ENCODE measurements around the gene N4BP3. TPM values are rescaled to one million over a fixed set of nuclear protein-coding genes. Genes with fewer than 3 reads are reported as not detected.

Gene N4BP3
- total and polyA plus RNA-seq, 12 donors: 0.31 to 2.6 (median 0.89) TPM

- Histone ChIP-seq H3K4me3 (no peak overlapping the region), H3K36me3 (replicated peaks in 1 of 2) (no peaks in the 10 kb centered on the region), H3K4me1 (replicated peaks in 1 of 2) (no peaks in the 10 kb centered on the region), H3K27me3 (no peaks in the 10 kb centered on the region), H3K27ac (no peak overlapping the region), H3K9me3 (replicated peaks in 1 of 3) (no peaks in the 10 kb centered on the region)
- no peak for DNase-seq
- TF ChIP-seq POLR2A (IDR thresholded peaks at IDR 0.05): no peak
- TF ChIP-seq, protein P1, sequence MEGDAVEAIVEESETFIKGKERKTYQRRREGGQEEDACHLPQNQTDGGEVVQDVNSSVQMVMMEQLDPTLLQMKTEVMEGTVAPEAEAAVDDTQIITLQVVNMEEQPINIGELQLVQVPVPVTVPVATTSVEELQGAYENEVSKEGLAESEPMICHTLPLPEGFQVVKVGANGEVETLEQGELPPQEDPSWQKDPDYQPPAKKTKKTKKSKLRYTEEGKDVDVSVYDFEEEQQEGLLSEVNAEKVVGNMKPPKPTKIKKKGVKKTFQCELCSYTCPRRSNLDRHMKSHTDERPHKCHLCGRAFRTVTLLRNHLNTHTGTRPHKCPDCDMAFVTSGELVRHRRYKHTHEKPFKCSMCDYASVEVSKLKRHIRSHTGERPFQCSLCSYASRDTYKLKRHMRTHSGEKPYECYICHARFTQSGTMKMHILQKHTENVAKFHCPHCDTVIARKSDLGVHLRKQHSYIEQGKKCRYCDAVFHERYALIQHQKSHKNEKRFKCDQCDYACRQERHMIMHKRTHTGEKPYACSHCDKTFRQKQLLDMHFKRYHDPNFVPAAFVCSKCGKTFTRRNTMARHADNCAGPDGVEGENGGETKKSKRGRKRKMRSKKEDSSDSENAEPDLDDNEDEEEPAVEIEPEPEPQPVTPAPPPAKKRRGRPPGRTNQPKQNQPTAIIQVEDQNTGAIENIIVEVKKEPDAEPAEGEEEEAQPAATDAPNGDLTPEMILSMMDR (IDR thresholded peaks at IDR 0.05): no peak
- WGBS, 4 donors: 74 to 84% (median 78%) methylated on average over 6 to 13 of the region's 13 CpGs
- intact Hi-C loops (cut with DNase I): no loop called here
These were observed 6.6 kb upstream of the N4BP3 start for GRCh38 chr5:178106556-178107239.

DNA sequence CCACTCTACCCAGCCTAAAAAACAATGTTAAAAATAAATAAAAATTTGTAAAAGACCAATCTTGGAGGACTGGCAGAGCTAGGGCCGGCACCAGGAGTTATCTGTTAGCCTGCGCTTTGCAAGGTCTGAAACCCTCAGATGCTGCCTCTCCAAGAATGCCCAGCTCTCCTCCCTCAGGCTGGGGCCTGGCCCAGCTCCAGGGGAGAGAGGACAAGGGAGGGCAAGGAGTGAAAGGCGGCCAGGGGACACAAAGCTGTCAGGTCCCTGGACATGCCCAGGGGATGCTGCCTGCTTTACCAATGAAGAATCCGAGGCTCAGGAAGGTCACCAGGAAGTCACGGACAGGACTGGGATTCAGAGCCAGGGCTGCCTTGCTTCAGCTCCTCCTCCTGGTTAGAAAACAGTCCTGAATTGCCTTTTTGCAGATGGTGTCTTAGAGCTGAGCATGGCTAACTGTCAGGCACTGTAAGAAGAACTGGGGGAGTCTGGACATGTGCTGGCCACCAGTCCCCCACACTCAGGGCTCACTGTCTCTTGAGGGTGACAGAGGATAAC is 5.5 kb upstream of the N4BP3 start:
- Histone ChIP-seq H3K4me3 (no peak overlapping the region), H3K4me1 (replicated peaks in 1 of 2) (no peaks in the 10 kb centered on the region), H3K9me3 (replicated peaks in 1 of 3) (no peaks in the 10 kb centered on the region), H3K27me3 (no peaks in the 10 kb centered on the region), H3K27ac (no peak overlapping the region), H3K36me3 (replicated peaks in 1 of 2) (no peaks in the 10 kb centered on the region)
- no peak for TF ChIP-seq POLR2A (IDR thresholded peaks at IDR 0.05)
- TF ChIP-seq, protein P1 (IDR thresholded peaks at IDR 0.05): no peak
- intact Hi-C loops (cut with DNase I): no loop called here
- 23 to 46% (median 30%) methylated on average over 2 to 5 of the region's 5 CpGs for WGBS, 4 donors
- DNase-seq: no peak

GRCh38 chr5:178108446-178108845 is 4.9 kb upstream of the N4BP3 start:
- no peak for DNase-seq
- WGBS, 4 donors: 86 to 88% (median 87%) methylated on average over 5 to 7 of the region's 7 CpGs
- Histone ChIP-seq H3K27me3 (no peaks in the 10 kb centered on the region), H3K36me3 (replicated peaks in 1 of 2) (no peaks in the 10 kb centered on the region), H3K4me3 (no peak overlapping the region), H3K27ac (no peak overlapping the region), H3K9me3 (replicated peaks in 1 of 3) (no peaks in the 10 kb centered on the region), H3K4me1 (replicated peaks in 1 of 2) (peaks cover under 1% of the 10 kb centered on the region in 2 donors)
- TF ChIP-seq POLR2A (IDR thresholded peaks at IDR 0.05): no peak
- TF ChIP-seq, protein P1 (IDR thresholded peaks at IDR 0.05): no peak
- intact Hi-C loops (cut with DNase I): no loop called here

DNA sequence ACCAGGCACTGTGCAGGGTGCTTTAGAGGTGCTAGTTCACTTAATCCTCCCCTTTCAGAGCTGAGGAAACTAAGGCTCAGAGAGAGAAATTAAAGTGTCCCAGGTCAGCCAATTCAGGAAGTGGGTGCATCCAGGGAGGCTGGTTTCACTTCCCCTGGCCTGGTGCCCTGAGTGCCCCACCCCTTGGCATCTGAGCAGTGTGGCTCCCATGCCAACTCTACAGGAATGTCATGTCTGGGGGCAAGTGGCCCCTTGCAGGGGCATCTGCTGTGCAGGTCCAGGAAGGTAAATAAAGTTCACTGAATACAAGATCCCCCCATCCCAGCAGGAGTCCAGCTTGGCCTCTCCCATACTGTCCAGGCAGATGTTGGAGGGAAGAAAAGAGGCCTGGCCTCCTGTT is 4.4 kb upstream of the N4BP3 start:
- H3K27ac ChIP-seq: no peak overlapping the region
- TF ChIP-seq, protein P1 (IDR thresholded peaks at IDR 0.05): no peak
- no peak for TF ChIP-seq POLR2A (IDR thresholded peaks at IDR 0.05)
- intact Hi-C loops (cut with DNase I): no loop called here

More for the DNA sequence above, 4.4 kb upstream of the N4BP3 start:
- no peaks in the 10 kb centered on the region for H3K36me3 ChIP-seq (replicated peaks in 1 of 2)
- no peak overlapping the region for H3K4me3 ChIP-seq
- no peaks in the 10 kb centered on the region for H3K9me3 ChIP-seq (replicated peaks in 1 of 3)
- peaks cover 6% of the 10 kb centered on the region in 2 donors for H3K4me1 ChIP-seq (replicated peaks in 1 of 2)
- peaks cover 2% of the 10 kb centered on the region for H3K27me3 ChIP-seq
- DNase-seq: no peak
